Central memory CD8-positive, alpha-beta T cell (primary cell): Measurements from ENCODE around the gene STK10.
A peak's percentile ranks its signal among the peaks of the same experiment; 100 is the strongest.
"Not testable (repeated sequence)": the region's sequence is repeated elsewhere in the genome, so short reads cannot be mapped to it uniquely, and the experiment has no call there.

Source experiments
- ATAC-seq: fragments of 150-1000 bp; cut with Tn5 transposase; replicated peaks from 2 replicates; pipeline ENCODE4 v1.10.0; 2022; ENCODE audit warnings: mild to moderate bottlenecking, moderate FRiP score, moderate number of reproducible peaks; ENCODE audit not compliant: poor library complexity, severe bottlenecking; ENCODE audit errors: extremely low read depth
- DNase-seq, 2 donors: peaks; one replicate each; pipeline ENCODE4 v3.0.0; 2021; ENCODE audit warnings: low spot score in 2 of 2
- H3K27ac Mint-ChIP-seq: one replicate; pipeline ENCODE4 v1.8.0; 2022; ENCODE audit warnings: low read depth, mild to moderate bottlenecking, moderate library complexity, mixed read lengths
- H3K27me3 Mint-ChIP-seq: one replicate; pipeline ENCODE4 v1.8.0; 2022; ENCODE audit warnings: mixed read lengths
- H3K36me3 Mint-ChIP-seq: one replicate; pipeline ENCODE4 v1.8.0; 2022; ENCODE audit warnings: mild to moderate bottlenecking, moderate library complexity, mixed read lengths; ENCODE audit not compliant: insufficient read depth
- H3K4me1 Mint-ChIP-seq: one replicate; pipeline ENCODE4 v1.8.0; 2022; ENCODE audit warnings: mixed read lengths
- H3K4me3 Mint-ChIP-seq: one replicate; pipeline ENCODE4 v1.8.0; 2022; ENCODE audit warnings: mild to moderate bottlenecking, moderate library complexity, mixed read lengths
- H3K9me3 Mint-ChIP-seq: one replicate; pipeline ENCODE4 v1.8.0; 2022; ENCODE audit warnings: mixed read lengths

The STK10 gene

GRCh38 chr5:172155101-172155500 lies 32.9 kb downstream of the STK10 start:
- Mint-ChIP-seq H3K4me1 (peaks cover 77% of the 10 kb centered on the region), H3K27ac (peak overlapping the region; percentile 46), H3K36me3 (peaks cover 87% of the 10 kb centered on the region)
- H3K9me3 Mint-ChIP-seq, H3K27me3 Mint-ChIP-seq, H3K4me3 Mint-ChIP-seq, ATAC-seq, DNase-seq: not testable (repeated sequence)

- Mint-ChIP-seq H3K9me3 (no peaks in the 10 kb centered on the region), H3K27me3 (no peaks in the 10 kb centered on the region), H3K4me1 (peaks cover 69% of the 10 kb centered on the region), H3K36me3 (peaks cover 89% of the 10 kb centered on the region), H3K4me3 (no peak overlapping the region), H3K27ac (peak overlapping the region; percentile 93)
- ATAC-seq, result no peak
- DNase-seq, result no peak
Observed at GRCh38 chr5:172153695-172154094, 34.3 kb downstream of the STK10 start.

- Mint-ChIP-seq H3K9me3 (no peaks in the 10 kb centered on the region), H3K27ac (peak overlapping the region; percentile 93), H3K4me3 (peak overlapping the region; percentile 74), H3K4me1 (peaks cover 67% of the 10 kb centered on the region), H3K27me3 (no peaks in the 10 kb centered on the region), H3K36me3 (peaks cover 88% of the 10 kb centered on the region)
- ATAC-seq (no peak), DNase-seq (no peak)
Observed at GRCh38 chr5:172151661-172152210, 36.3 kb downstream of the STK10 start.

- Mint-ChIP-seq H3K36me3 (peaks cover 84% of the 10 kb centered on the region), H3K4me3 (peak overlapping the region; percentile 74), H3K9me3 (no peaks in the 10 kb centered on the region), H3K4me1 (peaks cover 69% of the 10 kb centered on the region), H3K27ac (peak overlapping the region; percentile 93), H3K27me3 (no peaks in the 10 kb centered on the region)
- peak in 1 of 2 donors; percentile 23 for DNase-seq
- peak; percentile 67 for ATAC-seq
Observed at GRCh38 chr5:172150514-172151425, 37.3 kb downstream of the STK10 start.

- Mint-ChIP-seq H3K27ac (peak overlapping the region; percentile 93), H3K4me3 (peak overlapping the region; percentile 2), H3K4me1 (peaks cover 73% of the 10 kb centered on the region), H3K36me3 (peaks cover 76% of the 10 kb centered on the region)
- not testable (repeated sequence) for H3K9me3 Mint-ChIP-seq, DNase-seq, ATAC-seq, H3K27me3 Mint-ChIP-seq
Observed at GRCh38 chr5:172149481-172149880, 38.5 kb downstream of the STK10 start.

GRCh38 chr5:172149073-172149472 lies 39.0 kb downstream of the STK10 start:
- H3K4me3 Mint-ChIP-seq, result peak overlapping the region; percentile 23

GRCh38 chr5:172148381-172148780 lies 39.6 kb downstream of the STK10 start:
- H3K36me3 Mint-ChIP-seq, result peaks cover 67% of the 10 kb centered on the region
- DNase-seq, result no peak
- no peaks in the 10 kb centered on the region for H3K27me3 Mint-ChIP-seq
- peaks cover 73% of the 10 kb centered on the region for H3K4me1 Mint-ChIP-seq
- H3K27ac Mint-ChIP-seq, result peak overlapping the region; percentile 93
- peak overlapping the region; percentile 59 for H3K4me3 Mint-ChIP-seq
- H3K9me3 Mint-ChIP-seq, result no peaks in the 10 kb centered on the region
- ATAC-seq, result no peak

More at GRCh38 chr5:172149073-172149472, 39.0 kb downstream of the STK10 start:
- Mint-ChIP-seq H3K4me1 (peaks cover 73% of the 10 kb centered on the region), H3K9me3 (no peaks in the 10 kb centered on the region), H3K36me3 (peaks cover 73% of the 10 kb centered on the region), H3K27ac (peak overlapping the region; percentile 93), H3K27me3 (no peaks in the 10 kb centered on the region)
- no peak for ATAC-seq
- DNase-seq, result no peak

- DNase-seq, result peak in 1 of 2 donors; percentile 24
- Mint-ChIP-seq H3K27ac (peak overlapping the region; percentile 87), H3K27me3 (no peaks in the 10 kb centered on the region), H3K4me1 (peaks cover 74% of the 10 kb centered on the region), H3K4me3 (peak overlapping the region; percentile 59), H3K9me3 (no peaks in the 10 kb centered on the region), H3K36me3 (peaks cover 62% of the 10 kb centered on the region)
- no peak for ATAC-seq
Observed at GRCh38 chr5:172147857-172148256, 40.2 kb downstream of the STK10 start.

GRCh38 chr5:172146748-172147092 lies 41.3 kb downstream of the STK10 start:
- Mint-ChIP-seq H3K4me3 (peak overlapping the region; percentile 59), H3K27me3 (no peaks in the 10 kb centered on the region), H3K36me3 (peaks cover 52% of the 10 kb centered on the region), H3K4me1 (peaks cover 77% of the 10 kb centered on the region), H3K9me3 (no peaks in the 10 kb centered on the region), H3K27ac (peak overlapping the region; percentile 87)
- no peak for DNase-seq
- ATAC-seq, result no peak

GRCh38 chr5:172145870-172146747 lies 41.9 kb downstream of the STK10 start:
- Mint-ChIP-seq H3K4me3 (no peak overlapping the region), H3K27ac (peak overlapping the region; percentile 87), H3K9me3 (no peaks in the 10 kb centered on the region), H3K27me3 (no peaks in the 10 kb centered on the region), H3K4me1 (peaks cover 74% of the 10 kb centered on the region), H3K36me3 (peaks cover 47% of the 10 kb centered on the region)
- DNase-seq (no peak), ATAC-seq (no peak)

- Mint-ChIP-seq H3K36me3 (peaks cover 42% of the 10 kb centered on the region), H3K27ac (peak overlapping the region; percentile 87), H3K4me3 (peak overlapping the region; percentile 43), H3K4me1 (peaks cover 74% of the 10 kb centered on the region), H3K9me3 (no peaks in the 10 kb centered on the region), H3K27me3 (no peaks in the 10 kb centered on the region)
- ATAC-seq (no peak), DNase-seq (no peak)
Observed at GRCh38 chr5:172144931-172145869, 42.8 kb downstream of the STK10 start.
